Pancreas (tissue), 10 donors: ENCODE data around the gene ITGB2. TPM values are rescaled to one million over a fixed set of nuclear protein-coding genes. Genes with fewer than 3 reads are reported as not detected.

Experiments used
- ATAC-seq, 4 donors: fragments of 200-7000 bp; cut with Tn5 transposase; one replicate each; pipeline versions ENCODE4 v1.8.0 to v1.9.1; 2020; ENCODE audit warnings: mild to moderate bottlenecking in 4 of 4, moderate library complexity in 4 of 4
- DNase-seq, 6 donors: peaks; one replicate each; pipeline ENCODE4 v3.0.0-alpha.2; 2020
- FAIRE-seq: peaks from 2 replicates; lab custom pipeline; 2012; peaks lifted over from hg19 to GRCh38; lab: Jason Lieb, UNC
- H3K27ac ChIP-seq, 4 donors: fragments of 200-600 bp; sonication (generic); 1 replicate in 3 of 4; 2 replicates in 1 of 4; pipeline versions ENCODE4 v1.5.0 to v1.8.0; 2020
- H3K27me3 ChIP-seq, 4 donors: fragments of 200-600 bp; one replicate each; pipeline ENCODE4 v1.8.0; 2021
- H3K36me3 ChIP-seq, 3 donors: fragments of 200-600 bp; sonication (generic) in 1 of 3; one replicate each; pipeline versions ENCODE4 v1.5.0 to v1.8.0; 2020 to 2021
- H3K4me1 ChIP-seq, 3 donors: fragments of 200-600 bp; one replicate each; pipeline ENCODE4 v1.8.0; 2021
- H3K4me3 ChIP-seq, 4 donors: fragments of 200-600 bp; sonication (generic) in 2 of 4; one replicate each; pipeline versions ENCODE4 v1.5.0 to v1.8.0; 2020 to 2021
- H3K9me3 ChIP-seq, 4 donors: fragments of 200-600 bp; one replicate each; pipeline ENCODE4 v1.8.0; 2021
- WGBS, 2 donors: extraction: QIAGEN DNeasy Blood & Tissue Kit; methylation state at CpG; one replicate each; pipeline ENCODE4 v1.1.7; 2013; 5-methylcytosine and 5-hydroxymethylcytosine counted together
- intact Hi-C, 3 donors: fragments of 100-400 bp; cut with DNase I; formaldehyde crosslinking; loops; one replicate each; pipeline versions ENCODE4 v1.11.1 to v1.14.2; 2022
- polyA plus RNA-seq, 2 donors: library from polyadenylated mRNA; stranded (reverse); fragments of 200-250 nt; gene quantifications; one replicate each; pipeline ENCODE4 v1.2.3, GENCODE V29; 2013
- total RNA-seq, 6 donors: library from RNA; stranded (reverse); fragmentation: NEBNext Ultra II Directional in 4 of 6; extraction: Animal tissue kit (Norgen Biotek cat#: 25700) in 4 of 6; gene quantifications; one replicate each; pipeline versions ENCODE4 v1.2.1 to v1.2.4, GENCODE V29; 2021 to 2023
- TF ChIP-seq, protein P1 (sequence below), 4 donors: fragments of 200-600 bp; sonication (generic) in 3 of 4; IDR thresholded peaks; one replicate each; pipeline versions ENCODE4 v1.5.0 to v1.8.0; 2021; ENCODE audit warnings: antibody characterized with exemption in 4 of 4
- donor health status: healthy with polysubstance abuse.
- donor health status: DM: no; HTN: no; CAD: no; lungs with moderate emphysema.
- donor health status: DM: no; HTN: no; CAD: no.
- donor health status: control.
- donor health status: control.
- donor health status: Bipolar disorder and iron deficiency.
- donor health status: DM: yes; HTN: yes; CAD: no.
- donor health status: DM: no; HTN: no; CAD: no.
- donor health status: DM: no; HTN: no; CAD: no.
- donor health status: DM: yes; HTN: yes; CAD: no.

ITGB2 gene
- total and polyA plus RNA-seq, 8 donors: 1.1 to 88.0 (median 11.6) TPM

DNA sequence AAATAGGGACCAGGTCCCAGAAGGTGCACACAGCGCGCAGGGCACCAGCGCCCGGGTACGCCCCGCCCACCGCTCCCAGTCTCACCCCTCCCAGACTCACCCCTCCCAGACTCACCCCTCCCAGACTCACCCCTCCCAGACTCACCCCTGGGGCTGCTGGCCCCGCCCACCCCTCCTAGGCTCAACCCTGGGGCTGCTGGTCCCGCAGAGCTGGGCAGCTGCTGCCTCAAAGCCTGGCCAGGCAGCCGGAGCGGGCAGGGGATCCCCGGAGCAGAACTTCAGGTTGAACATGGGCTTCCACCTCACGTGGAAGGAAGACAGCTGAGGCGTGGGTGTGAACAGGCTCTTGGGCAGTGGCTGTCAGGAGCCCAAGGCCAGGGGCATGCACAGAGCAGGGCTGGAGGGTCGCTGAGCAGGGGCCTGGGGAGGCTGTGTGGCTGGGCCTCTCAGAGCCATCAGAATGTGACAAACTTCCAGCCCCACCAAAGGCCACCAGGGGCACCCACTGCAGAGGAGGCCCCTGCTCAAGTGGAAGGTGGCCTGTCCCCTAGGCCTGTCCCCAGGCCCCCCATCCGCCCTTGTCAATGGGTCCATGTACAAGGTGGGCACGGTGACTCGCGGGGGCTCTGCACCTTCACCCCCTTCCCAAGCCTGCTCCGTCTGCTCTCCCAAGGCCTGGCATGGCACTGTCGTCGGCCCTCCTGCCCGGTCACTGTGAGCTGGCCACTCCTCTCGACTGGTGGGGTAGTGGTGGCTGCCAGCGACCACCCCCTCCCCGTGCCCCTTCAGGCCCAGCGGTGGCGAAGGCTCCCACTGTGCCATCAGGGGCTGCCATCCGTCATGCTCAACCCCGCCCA, 82.4 kb downstream of the ITGB2 start:
- no peak for ATAC-seq
- Histone ChIP-seq H3K27ac (no peak overlapping the region), H3K36me3 (no peaks in the 10 kb centered on the region), H3K4me3 (no peak overlapping the region), H3K4me1 (no peaks in the 10 kb centered on the region), H3K27me3 (no peaks in the 10 kb centered on the region), H3K9me3 (no peaks in the 10 kb centered on the region)
- TF ChIP-seq, protein P1, sequence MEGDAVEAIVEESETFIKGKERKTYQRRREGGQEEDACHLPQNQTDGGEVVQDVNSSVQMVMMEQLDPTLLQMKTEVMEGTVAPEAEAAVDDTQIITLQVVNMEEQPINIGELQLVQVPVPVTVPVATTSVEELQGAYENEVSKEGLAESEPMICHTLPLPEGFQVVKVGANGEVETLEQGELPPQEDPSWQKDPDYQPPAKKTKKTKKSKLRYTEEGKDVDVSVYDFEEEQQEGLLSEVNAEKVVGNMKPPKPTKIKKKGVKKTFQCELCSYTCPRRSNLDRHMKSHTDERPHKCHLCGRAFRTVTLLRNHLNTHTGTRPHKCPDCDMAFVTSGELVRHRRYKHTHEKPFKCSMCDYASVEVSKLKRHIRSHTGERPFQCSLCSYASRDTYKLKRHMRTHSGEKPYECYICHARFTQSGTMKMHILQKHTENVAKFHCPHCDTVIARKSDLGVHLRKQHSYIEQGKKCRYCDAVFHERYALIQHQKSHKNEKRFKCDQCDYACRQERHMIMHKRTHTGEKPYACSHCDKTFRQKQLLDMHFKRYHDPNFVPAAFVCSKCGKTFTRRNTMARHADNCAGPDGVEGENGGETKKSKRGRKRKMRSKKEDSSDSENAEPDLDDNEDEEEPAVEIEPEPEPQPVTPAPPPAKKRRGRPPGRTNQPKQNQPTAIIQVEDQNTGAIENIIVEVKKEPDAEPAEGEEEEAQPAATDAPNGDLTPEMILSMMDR (IDR thresholded peaks at IDR 0.05): no peak
- intact Hi-C loops: no loop called here
- no peak for FAIRE-seq
- no peak for DNase-seq
- WGBS, 2 donors: 77 to 89% methylated on average over 29 to 30 of the region's 30 CpGs

DNA sequence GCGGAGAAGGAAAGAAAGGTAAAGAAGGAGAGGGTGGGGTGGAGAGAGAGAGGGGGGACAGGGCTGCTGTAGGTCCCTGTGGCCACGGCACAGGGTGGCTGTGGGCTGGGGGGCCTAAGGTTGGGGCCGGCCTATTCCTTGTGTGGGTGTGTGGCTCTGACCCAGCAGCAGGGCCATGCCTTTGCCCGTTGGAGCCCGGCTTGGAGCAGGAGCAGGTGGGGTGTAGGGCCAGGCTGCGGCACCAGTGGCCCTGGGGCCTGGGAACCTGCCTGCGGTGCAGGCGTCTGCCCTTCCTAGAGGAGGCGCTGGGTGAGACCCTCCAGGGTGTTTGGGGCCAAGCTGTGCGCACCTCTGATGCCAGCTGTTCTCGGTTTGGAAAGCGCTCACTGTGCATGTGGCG, 83.2 kb downstream of the ITGB2 start:
- Histone ChIP-seq H3K4me3 (no peak overlapping the region), H3K9me3 (no peaks in the 10 kb centered on the region), H3K4me1 (no peaks in the 10 kb centered on the region), H3K36me3 (no peaks in the 10 kb centered on the region), H3K27me3 (no peaks in the 10 kb centered on the region), H3K27ac (no peak overlapping the region)
- peak in 2 of 6 donors; percentile 14 to 47 for DNase-seq
- no peak for ATAC-seq
- FAIRE-seq: no peak
- TF ChIP-seq, protein P1 (IDR thresholded peaks at IDR 0.05): no peak
- 87 to 93% methylated on average over 12 to 13 of the region's 13 CpGs for whole genome bisulfite sequencing, 2 donors
- intact Hi-C loops: no loop called here

DNA sequence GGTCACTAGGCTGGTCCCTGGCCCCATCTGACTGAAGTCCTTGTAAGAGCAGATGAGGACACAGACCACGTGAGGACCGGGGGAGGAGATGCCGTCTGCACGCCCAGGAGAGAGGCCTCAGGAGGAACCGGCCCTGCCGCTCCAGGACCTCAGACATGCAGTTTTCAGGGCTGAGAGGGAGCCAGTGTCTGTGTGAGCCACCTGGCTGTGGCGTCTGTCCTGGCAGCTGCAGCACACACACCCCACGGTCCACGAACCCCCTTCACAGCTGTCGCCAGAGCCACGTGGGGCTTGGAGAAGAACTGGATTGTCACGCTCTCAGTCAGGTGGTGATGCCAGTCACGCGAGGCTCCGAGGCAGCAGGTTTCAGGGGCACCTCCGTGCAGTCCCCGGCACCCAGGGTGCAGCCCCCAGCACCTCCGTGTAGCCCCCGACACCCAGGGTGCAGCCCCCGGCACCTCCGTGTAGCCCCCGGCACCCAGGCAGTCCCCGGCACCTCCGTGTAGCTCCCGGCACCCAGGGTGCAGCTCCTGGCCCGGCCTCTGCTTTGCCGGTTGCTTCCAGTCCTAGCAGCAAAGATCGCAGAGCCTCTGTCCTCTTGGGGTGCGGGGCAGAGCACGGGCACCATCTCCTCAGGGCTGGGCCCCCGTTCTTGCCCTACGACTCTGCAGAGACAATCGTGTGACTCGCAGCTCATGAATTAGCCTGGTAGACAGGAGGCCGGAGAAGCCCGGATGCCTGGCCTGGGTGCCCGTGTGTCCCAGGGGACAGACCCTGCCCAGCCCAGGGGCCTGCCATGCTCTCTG, 83.8 kb downstream of the ITGB2 start:
- no peak overlapping the region for H3K4me3 ChIP-seq
- H3K27me3 ChIP-seq: no peaks in the 10 kb centered on the region
- FAIRE-seq (no peak), ATAC-seq (peak in 3 of 4 donors; percentile 46 to 56 (median 54)), DNase-seq (peak in 2 of 6 donors; percentile 16 to 49)
- H3K9me3 ChIP-seq: no peaks in the 10 kb centered on the region
- no peaks in the 10 kb centered on the region for H3K4me1 ChIP-seq
- TF ChIP-seq, protein P1 (IDR thresholded peaks at IDR 0.05): no peak
- intact Hi-C loops: no loop called here
- no peak overlapping the region for H3K27ac ChIP-seq
- H3K36me3 ChIP-seq: no peaks in the 10 kb centered on the region
- WGBS, 2 donors: 57 to 63% methylated on average over 37 of the region's 37 CpGs

DNA sequence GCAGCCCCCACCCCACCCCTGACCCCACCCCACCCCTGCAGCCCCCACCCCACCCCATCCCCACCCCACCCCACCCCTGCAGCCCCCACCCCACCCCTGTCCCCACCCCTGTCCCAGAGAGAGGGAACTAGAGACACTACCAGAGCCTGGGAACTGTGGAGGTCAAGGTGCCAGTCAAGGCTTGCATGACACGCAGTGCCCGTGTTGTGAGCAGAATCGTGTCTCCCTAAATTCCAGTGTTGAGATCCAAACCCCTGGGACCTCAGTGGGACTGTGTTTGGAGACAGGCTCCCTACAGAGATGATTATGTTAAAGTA, 84.4 kb downstream of the ITGB2 start:
- Histone ChIP-seq H3K27me3 (no peaks in the 10 kb centered on the region), H3K36me3 (no peaks in the 10 kb centered on the region), H3K4me1 (no peaks in the 10 kb centered on the region), H3K4me3 (no peak overlapping the region), H3K9me3 (no peaks in the 10 kb centered on the region), H3K27ac (no peak overlapping the region)
- no peak for DNase-seq
- WGBS, 2 donors: 12 to 23% methylated on average over 3 of the region's 3 CpGs
- TF ChIP-seq, protein P1 (IDR thresholded peaks at IDR 0.05): no peak
- intact Hi-C loops: no loop called here
- no peak for FAIRE-seq
- no peak for ATAC-seq

Other genes with a start within 250 kb of the ITGB2 start
- gene KRTAP12-1, start 238.7 kb downstream of the ITGB2 start, total RNA-seq: not detected
- not detected for gene KRTAP12-1, start 238.7 kb downstream of the ITGB2 start, polyA plus RNA-seq
- gene KRTAP10-12, start 223.7 kb downstream of the ITGB2 start, total RNA-seq: not detected
- not detected for gene KRTAP10-12, start 223.7 kb downstream of the ITGB2 start, polyA plus RNA-seq
- under 1 TPM in 5 of 6 donors, not detected in 1; 0.05 to 0.31 (median 0.17) TPM for gene TSPEAR, start 209.3 kb downstream of the ITGB2 start, total RNA-seq
- 1 to 10 TPM in 1 of 2 donors, under 1 TPM in 1; 0.42 to 1.4 TPM for gene TSPEAR, start 209.3 kb downstream of the ITGB2 start, polyA plus RNA-seq
- 10 to 100 TPM; 30.5 to 48.0 (median 39.7) TPM for gene UBE2G2, start 119.1 kb downstream of the ITGB2 start, total RNA-seq
- 10 to 100 TPM; 44.6 to 53.2 TPM for gene UBE2G2, start 119.1 kb downstream of the ITGB2 start, polyA plus RNA-seq
- 10 to 100 TPM; 17.3 to 29.1 (median 21.7) TPM for gene SUMO3, start 102.8 kb downstream of the ITGB2 start, total RNA-seq
- 10 to 100 TPM; 14.0 to 29.1 TPM for gene SUMO3, start 102.8 kb downstream of the ITGB2 start, polyA plus RNA-seq
- gene PTTG1IP, start 47.2 kb downstream of the ITGB2 start, total RNA-seq: 100 to 1,000 TPM in 1 of 6 donors, 10 to 100 TPM in 5; 47.3 to 118 (median 60.6) TPM
- 10 to 100 TPM; 44.9 to 71.0 TPM for gene PTTG1IP, start 47.2 kb downstream of the ITGB2 start, polyA plus RNA-seq
- gene SLX9, start 19.1 kb upstream of the ITGB2 start, total RNA-seq: 10 to 100 TPM; 12.3 to 21.7 (median 14.5) TPM
- 10 to 100 TPM; 10.5 to 12.4 TPM for gene SLX9, start 19.1 kb upstream of the ITGB2 start, polyA plus RNA-seq
- gene ADARB1, start 153.7 kb upstream of the ITGB2 start, total RNA-seq: 10 to 100 TPM in 1 of 6 donors, 1 to 10 TPM in 5; 5.4 to 10.1 (median 6.3) TPM
- gene ADARB1, start 153.7 kb upstream of the ITGB2 start, polyA plus RNA-seq: 1 to 10 TPM; 5.6 to 7.9 TPM